ENCODE data around the gene SOS1.

DNA sequence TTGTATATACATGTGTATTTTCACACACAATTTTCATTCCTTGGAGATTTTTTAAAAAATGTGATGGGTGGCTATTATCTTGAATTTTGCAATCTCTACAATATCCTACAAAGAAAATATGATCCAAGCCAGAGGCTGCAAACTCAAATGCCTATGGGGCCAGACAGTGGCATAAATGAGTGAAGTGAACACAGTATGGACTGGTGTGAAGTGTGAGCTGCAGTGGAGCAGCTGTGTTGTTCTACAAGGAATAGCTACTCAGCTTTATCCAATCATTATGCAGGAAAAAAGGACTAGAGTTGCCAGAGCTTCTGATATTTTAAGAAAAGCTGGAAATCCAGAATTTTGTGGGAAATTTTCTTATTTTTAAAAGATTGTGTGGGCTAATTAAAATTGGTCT is 169.1 kb downstream of the SOS1 start:
- TF ChIP-seq, protein P1, sequence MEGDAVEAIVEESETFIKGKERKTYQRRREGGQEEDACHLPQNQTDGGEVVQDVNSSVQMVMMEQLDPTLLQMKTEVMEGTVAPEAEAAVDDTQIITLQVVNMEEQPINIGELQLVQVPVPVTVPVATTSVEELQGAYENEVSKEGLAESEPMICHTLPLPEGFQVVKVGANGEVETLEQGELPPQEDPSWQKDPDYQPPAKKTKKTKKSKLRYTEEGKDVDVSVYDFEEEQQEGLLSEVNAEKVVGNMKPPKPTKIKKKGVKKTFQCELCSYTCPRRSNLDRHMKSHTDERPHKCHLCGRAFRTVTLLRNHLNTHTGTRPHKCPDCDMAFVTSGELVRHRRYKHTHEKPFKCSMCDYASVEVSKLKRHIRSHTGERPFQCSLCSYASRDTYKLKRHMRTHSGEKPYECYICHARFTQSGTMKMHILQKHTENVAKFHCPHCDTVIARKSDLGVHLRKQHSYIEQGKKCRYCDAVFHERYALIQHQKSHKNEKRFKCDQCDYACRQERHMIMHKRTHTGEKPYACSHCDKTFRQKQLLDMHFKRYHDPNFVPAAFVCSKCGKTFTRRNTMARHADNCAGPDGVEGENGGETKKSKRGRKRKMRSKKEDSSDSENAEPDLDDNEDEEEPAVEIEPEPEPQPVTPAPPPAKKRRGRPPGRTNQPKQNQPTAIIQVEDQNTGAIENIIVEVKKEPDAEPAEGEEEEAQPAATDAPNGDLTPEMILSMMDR (IDR thresholded peaks at IDR 0.05; ENCODE audit: insufficient read depth, low read depth, low read length): no peak
- no peak for TF ChIP-seq EZH2 (IDR thresholded peaks at IDR 0.05; ENCODE audit: insufficient read depth, low read length)
